TTC549 (cell line): Measurements from ENCODE around the gene ZSWIM5.
"Not testable (repeated sequence)": the region's sequence is repeated elsewhere in the genome, so short reads cannot be mapped to it uniquely, and the experiment has no call there.

Experiments used
- FAIRE-seq: peaks from 2 replicates; lab custom pipeline; 2012; peaks lifted over from hg19 to GRCh38; lab: Jason Lieb, UNC

Gene ZSWIM5

DNA sequence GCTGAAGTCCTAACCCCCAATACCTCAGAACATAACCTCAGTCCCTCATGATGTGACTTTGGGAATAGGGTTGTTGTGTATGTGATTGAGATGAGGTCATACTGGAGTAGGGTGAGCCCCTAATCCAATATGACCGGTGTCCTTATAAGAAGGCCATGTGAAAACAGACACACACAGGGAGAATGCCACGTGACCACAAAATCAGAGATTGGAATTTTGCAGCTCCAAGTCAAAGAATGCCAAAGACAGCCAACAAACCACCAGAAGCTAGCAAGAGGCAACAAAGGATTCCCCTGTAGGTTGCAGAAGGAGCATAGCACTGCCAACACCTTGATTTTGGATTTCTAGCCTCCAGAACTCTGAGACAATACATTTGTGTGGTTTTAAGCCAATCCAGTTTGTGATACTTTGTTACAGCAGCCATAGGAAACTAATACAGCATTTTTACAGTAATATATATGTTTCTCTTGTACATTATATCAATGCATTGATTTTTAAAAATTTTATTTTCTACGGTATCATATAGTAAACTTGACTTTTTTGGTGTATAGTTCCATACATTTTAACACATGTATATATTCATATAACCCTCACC lies 5.4 kb downstream of the ZSWIM5 start:
- no peak for FAIRE-seq

DNA sequence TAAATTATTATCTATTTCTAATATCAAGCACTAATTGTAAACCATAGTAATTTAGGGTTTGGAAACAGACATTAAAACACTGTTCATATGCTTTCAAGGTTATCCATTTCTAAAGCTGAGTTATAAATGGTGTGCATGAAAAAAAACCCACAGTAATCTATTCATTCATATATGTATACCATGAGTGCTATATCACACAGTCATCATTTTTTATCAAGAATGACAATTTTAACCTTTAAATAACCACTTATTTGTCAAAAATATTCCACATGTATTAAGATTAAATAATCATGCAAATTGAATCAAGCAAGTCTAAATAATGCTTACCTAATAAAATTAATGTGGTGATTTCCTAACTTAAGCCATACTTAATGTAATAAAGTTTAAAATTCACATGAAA lies 6.0 kb downstream of the ZSWIM5 start:
- no peak for FAIRE-seq

DNA sequence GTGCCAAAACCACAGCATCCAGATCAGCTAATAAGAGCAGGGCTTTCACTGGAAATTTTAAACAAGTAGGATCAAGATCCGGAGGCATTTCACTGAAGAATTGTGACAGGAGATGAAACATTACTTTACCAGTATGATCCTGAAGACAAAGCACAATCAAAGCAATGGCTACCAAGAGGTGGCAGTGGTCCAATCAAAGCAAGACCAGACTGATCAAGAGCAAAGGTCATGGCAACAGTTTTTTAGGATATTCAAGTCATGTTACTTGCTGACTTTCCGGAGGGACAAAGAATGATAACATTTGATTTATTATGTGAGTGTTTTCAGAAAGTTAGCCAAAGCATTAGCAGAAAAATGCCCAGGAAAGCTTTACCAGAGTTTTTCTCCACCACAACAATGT lies 8.2 kb downstream of the ZSWIM5 start:
- FAIRE-seq, result no peak

DNA sequence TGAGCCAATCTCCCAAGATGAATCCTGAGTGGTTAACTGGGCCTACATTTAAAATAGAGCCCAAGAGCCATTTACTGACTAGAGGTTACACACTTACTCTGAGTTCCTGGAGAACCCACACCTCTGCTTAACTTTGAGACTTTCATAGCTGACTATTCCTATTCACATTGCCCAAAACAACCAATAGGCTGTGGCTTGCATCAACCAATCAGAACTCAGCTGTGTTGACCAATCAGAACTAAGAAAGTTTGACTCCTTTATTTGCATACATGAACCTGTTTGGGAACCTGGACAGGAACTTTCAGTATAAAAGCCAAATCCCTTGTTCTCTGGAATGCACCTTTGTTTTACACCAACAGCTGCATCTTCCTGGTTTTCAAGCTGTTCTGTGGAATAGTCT lies 9.5 kb downstream of the ZSWIM5 start:
- no peak for FAIRE-seq

DNA sequence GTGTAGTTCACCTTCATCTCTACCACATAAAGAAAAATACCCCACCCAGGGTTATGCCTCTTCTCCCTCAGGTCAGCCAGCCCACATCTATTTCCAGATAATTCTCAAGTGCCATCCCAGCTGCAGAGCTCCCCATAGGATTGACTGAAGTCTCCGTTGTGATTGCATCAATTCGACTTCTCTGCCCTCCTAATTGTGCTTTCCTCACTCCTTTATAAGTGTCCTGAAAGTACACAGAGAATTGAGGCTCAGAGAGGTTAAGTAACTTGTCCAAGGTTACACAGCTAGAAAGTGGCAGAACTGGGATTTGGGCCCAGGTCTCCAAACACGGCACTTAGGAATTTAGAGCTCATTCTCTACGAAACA lies 15.0 kb downstream of the ZSWIM5 start:
- no peak for FAIRE-seq

DNA sequence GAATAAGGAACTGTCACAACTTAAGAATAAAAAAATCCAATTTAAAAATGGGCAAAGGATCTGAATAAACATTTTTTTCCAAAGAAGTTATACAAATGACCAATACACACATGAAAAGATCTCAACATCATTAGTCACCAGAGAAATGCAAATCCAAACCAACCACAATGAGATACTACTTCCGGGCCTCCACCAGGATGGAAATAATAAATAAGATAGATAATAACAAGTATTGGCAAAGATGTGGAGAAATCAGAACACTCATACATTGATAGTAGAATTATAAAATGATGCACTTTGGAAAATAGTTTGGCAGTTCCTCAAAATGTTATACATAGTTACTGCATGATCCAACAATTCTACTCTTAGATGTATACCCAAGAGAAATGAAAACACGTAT lies 18.7 kb downstream of the ZSWIM5 start:
- FAIRE-seq, result no peak

DNA sequence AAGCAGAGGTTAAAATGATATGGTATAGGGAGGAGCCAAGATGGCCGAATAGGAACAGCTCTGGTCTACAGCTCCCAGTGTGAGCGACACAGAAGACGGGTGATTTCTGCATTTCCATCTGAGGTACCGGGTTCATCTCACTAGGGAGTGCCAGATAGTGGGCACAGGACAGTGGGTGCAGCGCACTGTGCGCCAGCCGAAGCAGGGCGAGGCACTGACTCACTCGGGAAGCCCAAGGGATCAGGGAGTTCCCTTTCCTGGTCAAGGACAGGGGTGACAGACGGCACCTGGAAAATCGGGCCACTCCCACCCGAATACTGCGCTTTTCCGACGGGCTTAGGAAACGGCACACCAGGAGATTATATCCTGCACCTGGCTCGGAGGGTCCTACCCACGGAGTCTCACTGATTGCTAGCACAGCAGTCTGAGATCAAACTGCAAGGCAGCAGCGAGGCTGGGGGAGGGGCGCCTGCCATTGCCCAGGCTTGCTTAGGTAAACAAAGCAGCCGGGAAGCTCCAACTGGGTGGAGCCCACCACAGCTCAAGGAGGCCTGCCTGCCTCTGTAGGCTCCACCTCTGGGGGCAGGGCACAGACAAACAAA lies 26.4 kb downstream of the ZSWIM5 start:
- FAIRE-seq, result not testable (repeated sequence)

DNA sequence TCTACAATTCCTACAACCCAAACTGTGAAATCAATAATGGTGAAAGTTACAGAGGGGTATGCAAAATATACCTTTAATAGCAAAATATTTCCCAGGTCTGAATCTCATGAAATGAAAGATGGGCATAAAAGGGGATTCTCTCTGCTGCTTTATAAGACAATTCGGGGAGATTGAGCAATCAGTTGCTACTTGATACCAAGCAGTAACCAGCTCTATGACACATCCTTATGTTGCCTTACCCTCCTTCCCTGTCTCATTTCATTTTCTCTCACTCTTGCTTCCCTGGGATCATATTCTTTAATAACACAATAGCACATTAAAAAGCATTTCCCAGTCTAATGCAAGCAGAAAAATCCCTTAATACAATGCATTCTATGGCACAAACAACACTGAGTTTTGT lies 29.0 kb downstream of the ZSWIM5 start:
- FAIRE-seq, result no peak

DNA sequence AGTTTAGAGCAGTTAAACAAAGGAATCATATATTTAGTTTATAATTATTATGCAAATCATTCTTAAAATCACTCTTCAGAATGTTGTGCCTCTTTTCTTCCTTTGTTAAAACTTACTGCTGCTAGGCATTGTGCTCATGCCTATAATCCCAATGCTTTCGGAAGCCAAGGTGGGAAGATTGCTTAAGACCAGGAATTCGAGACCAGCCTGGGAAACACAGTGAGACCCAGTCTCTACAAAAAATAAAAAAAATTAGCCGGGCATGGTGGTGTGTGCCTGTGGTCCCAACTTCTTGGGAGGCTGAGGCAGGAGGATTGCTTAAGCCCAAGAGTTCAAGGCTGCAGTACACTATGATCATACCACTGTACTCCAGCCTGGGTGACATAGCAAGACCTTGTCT lies 33.6 kb downstream of the ZSWIM5 start:
- FAIRE-seq, result no peak

DNA sequence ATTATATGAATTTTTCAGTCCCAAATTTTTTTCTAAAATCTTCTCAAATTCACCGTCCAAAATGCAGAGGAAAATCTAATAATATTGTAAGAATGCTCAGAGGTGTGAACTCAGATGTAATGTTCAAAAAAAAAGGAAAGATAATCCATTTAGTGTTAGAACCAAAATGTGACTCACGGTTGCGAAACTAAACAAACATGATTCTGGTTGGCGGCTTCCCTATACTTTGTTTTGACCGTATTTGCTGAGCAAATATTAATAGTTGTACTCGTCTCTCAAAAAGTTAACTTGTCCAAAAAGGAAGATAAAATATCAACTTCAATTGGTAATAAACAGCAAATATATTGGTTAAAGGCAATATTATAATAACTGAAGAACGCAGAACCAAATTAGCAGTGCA lies 34.4 kb downstream of the ZSWIM5 start:
- no peak for FAIRE-seq

DNA sequence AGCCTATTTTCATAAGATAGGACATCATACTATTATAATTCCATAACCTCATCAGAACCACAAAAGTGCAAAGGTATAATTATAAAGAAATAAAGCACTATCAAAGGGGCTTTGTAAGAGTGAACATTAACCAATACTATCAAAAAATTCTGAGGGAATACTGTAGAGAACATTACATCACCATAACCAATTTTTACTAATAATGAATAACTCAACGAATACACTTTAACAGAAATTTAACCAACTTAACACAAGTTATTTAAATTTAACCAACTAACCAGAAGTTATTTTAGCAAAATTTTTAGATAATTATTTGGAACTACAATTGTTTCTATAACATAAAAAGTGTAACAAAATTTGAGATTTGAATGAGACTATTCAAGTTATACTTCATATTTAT lies 34.8 kb downstream of the ZSWIM5 start:
- peak; percentile 26 for FAIRE-seq

DNA sequence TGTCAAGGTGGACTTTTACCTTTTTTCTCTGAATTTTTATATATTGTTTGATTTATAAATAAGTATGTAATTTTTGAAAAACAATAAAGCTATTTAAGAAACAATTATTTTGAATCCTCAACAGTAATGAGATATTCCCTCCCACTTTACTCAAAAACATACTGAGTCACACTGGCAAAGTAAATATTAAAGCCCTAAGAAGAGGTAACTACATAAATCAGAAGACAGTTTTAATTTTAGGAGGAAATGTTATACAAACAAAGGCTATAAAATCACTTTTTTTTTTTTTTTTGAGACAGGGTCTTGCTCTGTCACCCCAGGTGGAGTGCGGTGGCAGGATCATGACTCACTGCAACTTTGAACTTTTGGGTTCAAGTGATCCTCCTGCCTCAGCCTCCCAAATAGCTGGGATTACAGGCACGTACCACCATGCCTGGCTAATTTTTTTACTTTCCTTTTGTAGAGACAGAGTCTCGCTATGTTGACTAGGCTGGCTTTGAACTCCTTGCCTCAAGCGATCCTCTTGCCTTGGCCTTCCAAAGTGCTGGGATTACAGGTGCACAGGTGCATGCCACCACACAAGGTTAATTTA lies 36.2 kb downstream of the ZSWIM5 start:
- no peak for FAIRE-seq

DNA sequence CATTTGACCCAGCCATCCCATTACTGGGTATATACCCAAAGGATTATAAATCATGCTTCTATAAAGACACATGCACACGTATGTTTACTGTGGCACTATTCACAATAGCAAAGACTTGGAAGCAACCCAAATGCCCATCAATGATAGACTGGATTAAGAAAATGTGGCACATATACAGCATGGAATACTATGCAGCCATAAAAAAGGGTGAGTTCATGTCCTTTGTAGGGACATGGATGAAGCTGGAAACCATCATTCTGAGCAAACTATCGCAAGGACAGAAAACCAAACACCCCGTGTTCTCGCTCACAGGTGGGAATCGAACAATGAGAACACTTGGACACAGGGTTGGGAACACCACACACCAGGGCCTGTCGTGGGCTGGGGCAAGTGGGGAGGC lies 38.5 kb downstream of the ZSWIM5 start:
- not testable (repeated sequence) for FAIRE-seq

DNA sequence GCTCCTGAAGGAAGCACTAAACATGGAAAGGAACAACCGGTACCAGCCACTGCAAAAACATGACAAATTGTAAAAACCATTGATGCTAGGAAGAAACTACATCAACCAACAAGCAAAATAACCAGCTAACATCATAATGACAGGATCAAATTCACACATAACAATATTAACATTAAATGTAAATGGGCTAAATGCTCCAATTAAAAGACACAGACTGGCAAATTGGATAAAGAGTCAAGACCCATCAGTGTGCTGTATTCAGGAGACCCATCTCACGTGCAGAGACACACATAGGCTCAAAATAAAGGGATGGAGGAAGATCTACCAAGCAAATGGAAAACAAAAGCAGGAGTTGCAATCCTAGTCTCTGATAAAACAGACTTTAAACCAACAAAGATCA lies 42.1 kb downstream of the ZSWIM5 start:
- not testable (repeated sequence) for FAIRE-seq

DNA sequence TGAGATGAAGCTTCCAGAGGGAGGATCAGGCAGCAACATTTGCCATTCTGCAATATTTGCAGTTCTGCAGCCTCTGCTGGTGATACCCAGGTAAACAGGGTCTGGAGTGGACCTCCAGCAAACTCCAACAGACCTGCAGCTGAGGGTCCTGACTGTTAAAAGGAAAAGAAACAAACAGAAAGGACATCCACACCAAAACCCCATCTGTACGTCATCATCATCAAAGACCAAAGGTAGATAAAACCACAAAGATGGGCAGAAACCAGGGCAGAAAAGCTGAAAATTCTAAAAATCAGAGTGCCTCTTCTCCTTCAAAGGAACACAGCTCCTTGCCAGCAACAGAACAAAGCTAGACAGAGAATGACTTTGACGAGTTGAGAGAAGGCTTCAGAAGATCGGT lies 43.3 kb downstream of the ZSWIM5 start:
- not testable (repeated sequence) for FAIRE-seq

DNA sequence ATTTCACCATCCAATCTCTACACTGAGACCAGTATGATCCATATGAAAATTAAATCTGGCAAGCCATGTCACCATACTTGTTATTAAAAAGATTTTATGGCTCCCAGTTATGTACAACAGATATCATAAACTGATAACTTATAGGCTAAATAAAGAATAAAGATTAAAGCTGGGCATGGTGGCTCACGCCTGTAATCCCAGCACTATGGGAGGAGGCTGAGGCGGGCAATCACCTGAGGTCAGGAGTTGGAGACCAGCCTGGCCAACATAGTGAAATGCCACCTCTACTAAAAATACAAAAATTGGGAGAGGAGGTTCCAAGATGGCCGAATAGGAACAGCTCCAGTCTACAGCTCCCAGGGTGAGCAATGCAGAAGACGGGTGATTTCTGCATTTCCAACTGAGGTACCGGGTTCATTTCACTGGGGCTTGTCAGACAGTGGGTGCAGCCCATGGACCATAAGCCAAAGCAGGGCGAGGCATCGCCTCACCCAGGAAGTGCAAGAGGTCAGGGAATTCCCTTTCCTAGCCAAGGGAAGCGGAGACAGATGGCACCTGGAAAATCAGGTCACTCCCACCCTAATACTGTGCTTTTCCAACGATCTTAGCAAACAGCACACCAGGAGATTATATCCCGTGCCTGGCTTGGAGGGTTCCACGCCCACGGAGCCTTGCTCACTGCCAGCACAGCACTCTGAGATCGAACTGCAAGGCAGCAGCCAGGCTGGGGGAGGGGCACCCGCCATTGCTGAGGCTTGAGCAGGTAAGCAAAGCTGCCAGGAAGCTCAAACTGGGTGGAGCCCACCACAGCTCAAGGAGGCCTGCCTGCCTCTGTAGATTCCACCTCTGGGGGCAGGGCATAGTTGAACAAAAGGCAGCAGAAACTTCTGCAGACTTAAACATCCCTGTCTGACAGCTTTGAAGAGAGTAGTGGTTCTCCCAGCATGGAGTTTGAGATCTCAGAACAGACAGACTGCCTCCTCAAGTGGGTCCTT lies 44.1 kb downstream of the ZSWIM5 start:
- FAIRE-seq, result not testable (repeated sequence)

DNA sequence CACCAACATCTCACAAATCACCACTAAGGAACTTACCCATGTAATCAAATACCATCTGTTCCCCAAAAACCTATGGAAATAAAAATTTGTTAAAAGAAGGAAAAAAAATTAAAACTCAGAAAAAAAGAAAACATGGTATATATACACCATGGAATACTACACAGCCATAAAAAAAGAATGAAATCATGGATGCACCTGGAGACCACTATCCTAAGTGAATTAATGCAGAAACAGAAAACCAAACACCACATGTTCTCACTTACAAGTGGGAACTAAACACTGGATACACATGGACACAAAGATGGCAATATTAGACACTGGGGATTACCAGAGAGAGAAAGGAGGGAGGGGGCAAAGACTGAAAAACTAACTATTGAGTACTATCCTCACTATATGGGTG lies 50.4 kb downstream of the ZSWIM5 start:
- no peak for FAIRE-seq

DNA sequence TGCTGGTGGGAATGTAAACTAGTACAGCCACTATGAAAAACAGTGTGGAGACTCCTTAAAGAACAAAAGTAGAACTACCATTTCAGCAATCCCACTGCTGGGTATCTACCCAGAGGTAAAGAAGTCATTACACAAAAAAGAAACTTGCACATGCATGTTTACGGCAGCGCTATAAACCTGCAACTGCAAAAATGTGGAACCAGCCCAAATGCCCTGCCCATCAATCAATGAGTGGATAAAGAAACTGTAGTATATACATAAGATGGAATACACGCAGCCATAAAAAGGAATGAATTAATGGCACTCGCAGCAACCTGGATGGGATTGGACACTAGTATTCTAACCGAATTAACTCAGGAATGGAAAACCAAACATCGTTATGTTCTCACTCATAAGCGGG lies 51.0 kb downstream of the ZSWIM5 start:
- FAIRE-seq, result no peak

DNA sequence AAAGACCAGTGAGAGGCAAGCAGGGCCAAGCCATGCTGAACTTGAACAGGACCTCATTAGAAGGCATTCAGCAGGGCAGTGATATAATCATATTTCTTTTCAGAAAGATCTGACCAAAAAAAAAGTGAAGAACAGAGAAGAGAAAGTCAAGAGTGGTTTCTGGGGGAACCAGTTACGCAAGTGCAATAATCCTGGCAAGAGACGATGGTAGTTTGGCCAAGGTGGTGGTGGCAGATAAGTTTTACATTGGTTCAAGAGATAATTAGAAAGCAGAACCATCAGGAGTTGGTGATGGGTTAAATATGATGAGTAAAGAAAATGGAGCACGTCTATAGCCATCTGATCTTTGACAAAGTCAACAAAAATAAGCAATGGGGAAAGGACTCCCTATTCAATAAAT lies 54.3 kb downstream of the ZSWIM5 start:
- no peak for FAIRE-seq

DNA sequence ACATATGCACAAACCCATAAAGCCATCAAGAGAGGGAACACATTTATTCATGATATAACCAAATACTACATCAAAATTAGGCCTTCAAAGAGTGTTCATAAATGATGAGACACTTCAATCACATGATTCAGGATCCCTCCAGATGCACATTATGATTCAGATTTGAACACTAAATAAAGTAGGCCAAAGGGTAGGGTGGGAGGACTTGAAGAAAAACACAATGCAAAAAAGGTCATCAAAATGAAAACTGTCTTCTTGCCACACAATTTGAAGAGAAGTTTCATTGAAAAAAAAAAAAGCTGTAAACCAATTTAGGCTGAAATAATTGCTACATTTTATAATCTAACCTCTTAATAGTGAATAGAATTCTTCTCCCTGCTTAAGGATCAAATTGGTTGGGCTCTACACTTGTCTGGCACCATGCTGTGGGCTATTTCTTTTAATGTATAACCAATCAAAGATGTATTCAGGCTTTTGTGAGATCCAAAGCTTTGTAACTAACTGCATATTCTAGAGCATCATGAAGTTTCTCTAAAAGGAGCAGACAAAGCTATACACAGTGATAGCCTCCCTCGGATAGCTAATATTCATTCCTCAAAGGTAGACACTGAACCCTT lies 58.1 kb downstream of the ZSWIM5 start:
- FAIRE-seq, result no peak

DNA sequence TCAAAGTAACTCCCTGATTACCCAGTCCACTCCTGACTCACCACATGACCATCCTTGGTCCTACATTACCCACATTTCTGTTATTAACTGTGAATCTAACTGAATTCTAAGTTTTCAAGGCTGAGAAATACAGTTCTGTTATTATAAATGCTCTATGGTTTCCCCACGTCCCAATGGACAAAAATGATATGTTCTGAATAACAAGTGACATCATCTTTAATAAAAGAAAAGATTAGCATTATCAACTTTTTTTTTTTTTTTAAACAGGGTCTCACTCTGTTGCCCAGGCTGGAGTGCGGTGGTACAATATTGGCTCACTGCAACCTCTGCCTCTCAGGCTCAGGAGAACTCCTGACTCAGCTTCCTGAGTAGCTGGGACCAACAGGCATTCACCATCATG lies 59.6 kb downstream of the ZSWIM5 start:
- FAIRE-seq, result no peak

DNA sequence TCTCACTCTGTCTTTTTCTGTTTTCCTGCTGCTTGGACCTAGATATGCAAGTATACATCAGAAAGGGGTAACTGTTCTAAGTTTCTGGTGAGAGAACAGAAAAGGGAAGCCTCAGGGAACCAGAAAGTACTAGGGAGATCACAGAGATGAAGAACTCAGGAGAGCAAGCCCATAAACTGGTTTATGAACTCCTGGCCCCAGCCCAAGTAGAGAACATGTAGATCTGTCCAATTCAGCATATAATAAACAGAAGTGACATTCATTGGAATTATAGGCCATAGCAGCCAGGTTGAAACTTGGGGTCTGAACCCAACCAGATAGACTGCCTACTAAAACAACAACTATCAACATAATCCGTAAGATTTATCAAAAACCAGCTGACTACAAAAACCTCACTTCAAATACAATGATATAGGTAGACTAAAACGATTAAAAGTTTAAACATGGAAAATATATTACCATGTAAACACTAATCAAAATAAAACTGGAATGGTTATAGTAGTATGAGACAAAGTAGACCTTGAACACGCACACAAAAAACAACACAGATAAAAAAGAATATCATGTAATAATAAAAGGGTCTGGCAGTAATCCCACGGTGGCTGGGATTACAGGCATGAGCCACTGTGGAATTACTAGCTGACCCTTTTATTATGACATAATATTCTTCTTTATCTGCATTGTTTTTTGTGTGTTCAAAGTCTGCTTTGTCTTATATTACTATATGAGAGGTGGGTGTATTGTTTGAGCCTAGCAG lies 65.0 kb downstream of the ZSWIM5 start:
- FAIRE-seq, result no peak
